Raji (cell line): Measurements from ENCODE around the gene MFF.
A peak's percentile ranks its signal among the peaks of the same experiment; 100 is the strongest.

ENCODE experiments used
- POLR2A ChIP-seq: IDR thresholded peaks from 2 replicates; pipeline ENCODE4 v1.6.1; 2011; ENCODE audit warnings: low read depth, low read length, control low read depth; ENCODE audit not compliant: insufficient read depth

Gene MFF

DNA sequence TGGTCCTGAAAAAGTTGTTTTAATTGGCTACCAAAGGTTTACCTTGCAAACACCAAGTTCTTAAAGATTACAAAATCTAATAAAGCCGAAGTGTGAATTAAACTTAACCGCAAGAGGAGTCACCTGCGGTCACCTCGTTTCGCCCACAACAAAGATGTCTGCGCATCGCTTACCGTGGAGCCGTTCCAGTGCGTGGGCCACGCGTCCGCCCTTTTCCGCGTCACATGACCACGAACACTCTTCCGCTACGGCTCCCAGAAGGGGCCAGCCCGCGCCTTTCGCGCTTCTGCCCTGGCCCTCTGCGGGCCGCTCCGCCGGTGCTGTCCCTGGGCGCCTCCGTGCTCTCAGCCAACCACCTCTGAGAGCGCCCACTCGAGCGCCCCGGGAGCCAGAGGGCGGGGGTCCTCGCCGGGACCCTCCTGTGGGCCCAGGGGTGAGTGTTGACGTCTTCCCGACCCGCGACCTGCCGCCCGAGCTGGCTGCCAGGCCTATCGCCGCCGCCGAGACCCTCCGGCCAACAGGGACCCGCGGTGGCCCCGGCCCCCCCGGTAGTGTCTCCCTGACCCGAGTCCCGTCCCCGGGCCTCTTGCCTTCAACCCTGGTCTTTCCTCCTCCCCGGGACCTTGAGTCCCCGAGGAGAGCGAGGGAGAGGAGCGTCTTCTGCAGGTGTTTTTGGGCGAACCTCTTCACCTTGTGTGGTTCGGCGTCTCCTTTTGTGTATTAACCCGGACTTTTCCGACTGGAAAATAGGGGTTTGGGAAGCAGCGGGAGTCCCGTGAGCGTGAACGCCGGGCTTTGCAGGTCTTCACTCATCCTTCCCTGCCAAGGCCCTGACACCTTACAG is at the start of gene MFF:
TSS of gene MFF (plus strand) at position 257 of the 844 bp plus-strand sequence. CDS start 5,415 bp downstream, outside the sequence.
- TF ChIP-seq POLR2A = peak; percentile 86

GRCh38 chr2:227280895-227281294 is 44.2 kb upstream of the MFF start:
- no peak for TF ChIP-seq POLR2A

- no peak for TF ChIP-seq POLR2A
Observed at GRCh38 chr2:227285741-227286236, 39.3 kb upstream of the MFF start.

GRCh38 chr2:227287771-227288170 is 37.3 kb upstream of the MFF start:
- TF ChIP-seq POLR2A = no peak

GRCh38 chr2:227292314-227292713 is 32.7 kb upstream of the MFF start:
- no peak for TF ChIP-seq POLR2A

DNA sequence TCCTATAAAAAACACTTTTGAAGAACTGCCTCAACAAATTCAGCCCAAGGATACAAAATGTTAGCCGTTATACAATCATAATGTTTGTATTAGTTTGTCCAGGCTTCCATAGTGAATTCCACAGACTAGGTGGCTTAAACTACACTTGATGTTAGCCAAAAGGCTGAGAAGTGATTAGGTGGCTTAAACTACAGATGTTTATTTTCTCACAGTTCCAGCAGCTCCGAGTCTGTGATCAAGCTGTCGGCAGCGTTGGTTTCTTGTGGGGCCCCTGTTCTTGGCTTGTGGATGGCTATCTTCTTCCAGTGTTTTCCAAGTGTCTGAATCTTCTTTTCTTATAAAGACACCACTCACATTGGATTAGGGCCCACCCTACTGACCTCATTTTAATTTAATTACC is 31.5 kb upstream of the MFF start:
- no peak for TF ChIP-seq POLR2A

DNA sequence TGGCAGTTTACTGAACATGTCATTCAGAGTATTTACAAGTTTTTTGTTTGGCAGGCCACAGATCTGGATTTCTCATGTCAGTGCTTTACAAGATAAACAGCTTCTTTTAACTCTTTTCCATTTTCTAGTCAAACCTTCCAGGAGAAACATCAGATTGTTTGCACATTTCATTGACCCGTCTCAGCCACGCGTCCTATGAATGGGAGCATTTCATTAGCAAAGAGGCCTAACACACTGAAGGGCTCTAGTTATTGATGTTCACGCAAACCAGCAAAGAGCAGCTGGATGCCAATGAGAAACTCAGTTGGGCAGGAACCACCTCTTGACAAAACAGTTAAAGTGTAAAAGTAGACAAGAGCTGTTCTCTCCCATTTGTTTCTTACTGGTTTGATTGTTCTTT is 29.2 kb upstream of the MFF start:
- TF ChIP-seq POLR2A = no peak

DNA sequence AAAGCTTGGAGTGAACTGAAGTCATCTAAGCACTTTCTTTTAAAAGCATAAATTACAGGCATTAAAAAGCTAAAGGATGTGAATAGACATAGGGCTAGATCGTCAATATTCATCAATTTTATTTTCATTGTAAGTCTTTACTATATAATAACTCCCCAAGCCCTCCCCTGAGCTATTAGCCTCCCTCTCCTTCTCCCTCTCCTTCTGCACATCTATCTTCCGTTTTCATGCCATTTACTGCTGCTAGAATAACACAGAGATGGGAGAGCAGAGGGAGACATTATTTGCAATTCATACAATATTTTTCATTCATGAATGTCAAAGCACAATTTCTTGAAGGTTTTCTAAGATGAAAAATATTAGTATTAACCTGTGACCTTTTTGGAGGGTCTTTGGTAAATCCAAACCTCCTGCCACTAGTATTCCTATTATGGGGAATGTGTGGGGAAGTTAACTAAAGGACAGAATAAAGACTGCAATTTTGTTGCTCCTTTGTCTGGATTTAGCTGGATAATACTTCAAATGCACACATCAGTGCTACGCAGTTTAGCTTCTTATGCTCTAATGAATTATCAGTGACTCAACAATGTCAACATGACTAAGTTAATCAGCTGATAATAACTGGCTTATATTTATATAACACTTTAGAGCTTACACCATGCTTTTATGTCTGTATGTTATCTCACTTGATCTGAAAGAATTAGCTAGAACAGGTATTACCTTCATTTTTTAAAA is 28.2 kb upstream of the MFF start:
- TF ChIP-seq POLR2A = no peak

DNA sequence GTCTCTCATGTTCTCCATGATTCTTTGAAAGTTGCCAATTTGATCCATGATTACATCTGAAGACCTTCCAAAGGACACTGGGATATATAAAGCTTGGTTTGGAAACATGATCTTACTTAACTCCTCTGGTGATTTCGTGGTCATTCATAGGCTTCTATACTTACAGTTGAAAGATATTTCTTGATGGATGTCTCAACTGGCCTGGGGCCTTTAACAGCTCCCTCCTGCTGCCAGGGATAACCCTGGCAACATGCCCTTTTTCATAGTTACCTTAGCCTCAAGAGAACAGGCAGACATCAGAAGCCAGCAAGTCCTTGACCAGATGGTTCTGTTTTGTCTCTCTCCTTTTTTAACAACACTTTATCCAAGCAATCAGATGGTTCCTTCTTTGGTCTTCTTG is 23.5 kb upstream of the MFF start:
- TF ChIP-seq POLR2A = no peak

DNA sequence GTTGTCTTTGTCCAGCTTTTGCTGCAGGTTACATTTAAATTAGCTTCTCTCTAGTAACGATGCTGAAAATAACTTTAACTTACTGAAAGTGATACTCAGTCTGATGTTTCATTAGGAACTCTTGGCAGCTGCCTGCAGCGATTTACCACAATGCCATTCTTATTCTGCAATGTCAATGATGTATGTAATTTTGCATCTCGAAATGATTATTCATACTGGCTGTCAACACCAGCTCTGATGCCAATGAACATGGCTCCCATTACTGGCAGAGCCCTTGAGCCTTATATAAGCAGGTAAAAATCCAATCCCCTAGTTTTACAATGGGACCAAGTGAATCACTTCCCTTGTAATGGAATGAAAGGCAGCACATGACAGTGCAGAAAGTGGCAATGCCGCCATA is 16.3 kb upstream of the MFF start:
- TF ChIP-seq POLR2A = no peak

DNA sequence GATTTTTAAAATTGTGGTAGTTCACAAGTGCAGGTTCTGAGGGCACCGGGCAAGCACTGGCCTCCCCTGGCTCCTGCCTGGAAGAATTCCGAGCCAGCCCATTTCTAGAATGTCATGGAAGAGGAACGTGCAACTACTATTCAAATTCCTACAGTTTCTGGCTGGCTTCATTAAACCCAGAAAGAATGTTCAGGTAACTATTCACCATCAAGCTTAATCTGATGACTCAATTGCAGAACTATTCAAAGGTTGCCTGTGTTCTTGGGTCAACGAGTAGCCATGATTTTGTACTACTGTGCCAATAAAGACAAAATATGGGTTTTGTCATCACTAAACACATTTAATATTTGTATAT is 14.3 kb upstream of the MFF start:
- TF ChIP-seq POLR2A = no peak

- no peak for TF ChIP-seq POLR2A
Observed at GRCh38 chr2:227311861-227312506, 13.1 kb upstream of the MFF start.

DNA sequence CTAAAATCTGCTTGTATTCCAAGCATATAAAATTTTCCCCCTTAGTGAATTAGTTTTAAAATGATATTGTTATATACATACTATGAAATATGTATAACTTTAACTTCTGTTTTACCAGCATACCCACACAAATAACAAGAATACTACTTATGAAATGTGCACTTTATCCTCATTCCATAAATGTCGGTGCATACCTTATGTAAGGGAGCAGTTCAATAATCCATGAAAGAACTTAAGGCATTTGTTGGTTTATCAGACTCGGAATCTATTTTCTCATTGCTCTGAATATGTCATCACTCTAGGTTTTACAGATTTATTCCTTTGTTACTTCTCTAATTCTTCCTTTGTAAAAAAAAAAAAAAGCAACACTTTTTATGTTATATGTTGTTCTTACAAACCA is 12.5 kb upstream of the MFF start:
- TF ChIP-seq POLR2A = no peak

GRCh38 chr2:227313310-227313709 is 11.7 kb upstream of the MFF start:
- TF ChIP-seq POLR2A = no peak

DNA sequence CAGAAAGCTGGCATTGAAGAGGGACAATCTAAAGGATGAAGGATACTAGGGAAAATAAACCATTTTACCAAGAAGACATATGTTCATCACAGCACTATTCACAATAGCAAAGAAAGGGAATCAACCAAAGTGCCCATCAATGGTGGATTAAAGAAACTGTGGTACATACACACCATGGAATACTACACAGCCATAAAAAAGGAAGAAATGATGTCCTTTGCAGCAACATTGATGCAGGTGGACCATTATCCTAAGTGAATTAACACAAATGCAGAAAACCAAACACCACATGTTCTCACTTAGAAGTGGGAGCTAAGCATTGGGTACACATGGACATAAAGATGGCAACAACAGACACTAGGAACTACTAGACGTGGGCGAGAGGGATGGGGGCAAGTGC is 7.2 kb upstream of the MFF start:
- no peak for TF ChIP-seq POLR2A
